ENCODE results near the gene ZNF280A. TPM values are rescaled to one million over a fixed set of nuclear protein-coding genes. Genes with fewer than 3 reads are reported as not detected.
"Not testable (repeated sequence)": the region's sequence is repeated elsewhere in the genome, so short reads cannot be mapped to it uniquely, and the experiment has no call there.

Gene ZNF280A
- total RNA-seq, 3 donors from 2014 or later: not detected

- Histone ChIP-seq H3K4me3 (no peak overlapping the region), H3K9me3 (no peaks in the 10 kb centered on the region), H3K4me1 (no peaks in the 10 kb centered on the region), H3K27me3 (no peaks in the 10 kb centered on the region), H3K27ac (no peak overlapping the region), H3K36me3 (no peaks in the 10 kb centered on the region)
- intact Hi-C loops (cut with DNase I; ENCODE audit: low total_unique reads): no loop called here
- TF ChIP-seq, protein P1, sequence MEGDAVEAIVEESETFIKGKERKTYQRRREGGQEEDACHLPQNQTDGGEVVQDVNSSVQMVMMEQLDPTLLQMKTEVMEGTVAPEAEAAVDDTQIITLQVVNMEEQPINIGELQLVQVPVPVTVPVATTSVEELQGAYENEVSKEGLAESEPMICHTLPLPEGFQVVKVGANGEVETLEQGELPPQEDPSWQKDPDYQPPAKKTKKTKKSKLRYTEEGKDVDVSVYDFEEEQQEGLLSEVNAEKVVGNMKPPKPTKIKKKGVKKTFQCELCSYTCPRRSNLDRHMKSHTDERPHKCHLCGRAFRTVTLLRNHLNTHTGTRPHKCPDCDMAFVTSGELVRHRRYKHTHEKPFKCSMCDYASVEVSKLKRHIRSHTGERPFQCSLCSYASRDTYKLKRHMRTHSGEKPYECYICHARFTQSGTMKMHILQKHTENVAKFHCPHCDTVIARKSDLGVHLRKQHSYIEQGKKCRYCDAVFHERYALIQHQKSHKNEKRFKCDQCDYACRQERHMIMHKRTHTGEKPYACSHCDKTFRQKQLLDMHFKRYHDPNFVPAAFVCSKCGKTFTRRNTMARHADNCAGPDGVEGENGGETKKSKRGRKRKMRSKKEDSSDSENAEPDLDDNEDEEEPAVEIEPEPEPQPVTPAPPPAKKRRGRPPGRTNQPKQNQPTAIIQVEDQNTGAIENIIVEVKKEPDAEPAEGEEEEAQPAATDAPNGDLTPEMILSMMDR (IDR thresholded peaks at IDR 0.05): no peak
- no peak for TF ChIP-seq POLR2A (IDR thresholded peaks at IDR 0.05)
- no peak for DNase-seq (ENCODE audit: low spot score in 2 of 2)
These were observed 45.3 kb downstream of the ZNF280A start for GRCh38 chr22:22474733-22475132.

GRCh38 chr22:22471104-22471503 lies 49.0 kb downstream of the ZNF280A start:
- H3K36me3 ChIP-seq; H3K27ac ChIP-seq; H3K27me3 ChIP-seq; DNase-seq (ENCODE audit: low spot score in 2 of 2); H3K4me3 ChIP-seq; H3K4me1 ChIP-seq; intact Hi-C loops (cut with DNase I; ENCODE audit: low total_unique reads): not testable (repeated sequence)
- peaks cover 6 to 13% of the 10 kb centered on the region in 2 donors for H3K9me3 ChIP-seq

GRCh38 chr22:22469527-22469926 lies 50.5 kb downstream of the ZNF280A start:
- intact Hi-C loops (cut with DNase I; ENCODE audit: low total_unique reads): no loop called here
- Histone ChIP-seq H3K4me3 (no peak overlapping the region), H3K9me3 (peaks cover 6 to 13% of the 10 kb centered on the region in 2 donors), H3K27me3 (peaks cover 0 to 1% of the 10 kb centered on the region in 2 donors), H3K27ac (no peak overlapping the region), H3K36me3 (no peaks in the 10 kb centered on the region), H3K4me1 (no peaks in the 10 kb centered on the region)
- DNase-seq (ENCODE audit: low spot score in 2 of 2): no peak
- TF ChIP-seq POLR2A (IDR thresholded peaks at IDR 0.05): no peak
- no peak for TF ChIP-seq POLR2AphosphoS5 (IDR thresholded peaks at IDR 0.05)
- TF ChIP-seq, protein P1 (IDR thresholded peaks at IDR 0.05): no peak

- peaks cover 6 to 13% of the 10 kb centered on the region in 2 donors for H3K9me3 ChIP-seq
- H3K36me3 ChIP-seq; intact Hi-C loops (cut with DNase I; ENCODE audit: low total_unique reads); H3K27ac ChIP-seq; DNase-seq (ENCODE audit: low spot score in 2 of 2); H3K27me3 ChIP-seq; H3K4me3 ChIP-seq; H3K4me1 ChIP-seq: not testable (repeated sequence)
These were observed 51.1 kb downstream of the ZNF280A start for GRCh38 chr22:22468794-22469469.

GRCh38 chr22:22467112-22467511 lies 53.0 kb downstream of the ZNF280A start:
- intact Hi-C loops (cut with DNase I; ENCODE audit: low total_unique reads): no loop called here

GRCh38 chr22:22465782-22466181 lies 54.3 kb downstream of the ZNF280A start:
- peaks cover 7 to 13% of the 10 kb centered on the region in 2 donors for H3K9me3 ChIP-seq
- TF ChIP-seq POLR2AphosphoS5 (IDR thresholded peaks at IDR 0.05): no peak
- peaks cover 0 to 12% of the 10 kb centered on the region in 2 donors for H3K27me3 ChIP-seq
- H3K27ac ChIP-seq: no peak overlapping the region
- no peak for DNase-seq (ENCODE audit: low spot score in 2 of 2)
- intact Hi-C loops (cut with DNase I; ENCODE audit: low total_unique reads): no loop called here
- H3K4me1 ChIP-seq: no peaks in the 10 kb centered on the region
- no peak overlapping the region for H3K4me3 ChIP-seq
- H3K36me3 ChIP-seq: no peaks in the 10 kb centered on the region

More at GRCh38 chr22:22467112-22467511, 53.0 kb downstream of the ZNF280A start:
- DNase-seq (ENCODE audit: low spot score in 2 of 2): no peak
- no peak overlapping the region for H3K4me3 ChIP-seq
- peaks cover 0 to 12% of the 10 kb centered on the region in 2 donors for H3K27me3 ChIP-seq
- H3K27ac ChIP-seq: no peak overlapping the region
- no peaks in the 10 kb centered on the region for H3K36me3 ChIP-seq
- no peak for TF ChIP-seq POLR2A (IDR thresholded peaks at IDR 0.05)
- TF ChIP-seq POLR2AphosphoS5 (IDR thresholded peaks at IDR 0.05): no peak
- TF ChIP-seq, protein P1 (IDR thresholded peaks at IDR 0.05): no peak
- H3K4me1 ChIP-seq: no peaks in the 10 kb centered on the region
- peaks cover 6 to 13% of the 10 kb centered on the region in 2 donors for H3K9me3 ChIP-seq

Data from breast epithelium (tissue), 4 donors.